Activated CD4-positive, alpha-beta T cell treated with anti-CD3 and anti-CD28 coated beads for 24 hours (primary cell): Measurements from ENCODE around the gene ZNF519.

ENCODE experiments used
- DNase-seq, 2 donors: peaks; one replicate each; pipeline ENCODE4 v3.0.0-alpha.2; 2020; ENCODE audit warnings: low read depth in 2 of 2

The ZNF519 gene

DNA sequence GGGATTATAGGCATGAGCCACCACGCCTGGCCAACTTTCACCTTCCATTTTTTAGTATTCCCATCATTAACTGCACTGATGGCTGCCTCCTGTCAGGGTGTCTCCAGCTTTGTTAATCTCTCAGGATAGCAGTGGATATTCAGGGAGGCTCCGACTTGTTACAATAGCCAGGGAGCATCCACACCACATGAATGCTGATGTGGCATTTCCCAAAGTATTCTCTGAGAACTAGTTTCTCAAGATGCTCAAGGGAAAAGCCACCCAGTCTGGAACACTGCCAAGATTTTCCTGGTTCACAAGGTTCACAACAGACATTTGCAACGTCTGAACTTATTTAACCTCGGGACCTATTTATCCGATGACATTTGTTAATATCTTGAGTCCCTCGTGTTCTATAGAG is 33.8 kb downstream of the ZNF519 start:
- DNase-seq: no peak

DNA sequence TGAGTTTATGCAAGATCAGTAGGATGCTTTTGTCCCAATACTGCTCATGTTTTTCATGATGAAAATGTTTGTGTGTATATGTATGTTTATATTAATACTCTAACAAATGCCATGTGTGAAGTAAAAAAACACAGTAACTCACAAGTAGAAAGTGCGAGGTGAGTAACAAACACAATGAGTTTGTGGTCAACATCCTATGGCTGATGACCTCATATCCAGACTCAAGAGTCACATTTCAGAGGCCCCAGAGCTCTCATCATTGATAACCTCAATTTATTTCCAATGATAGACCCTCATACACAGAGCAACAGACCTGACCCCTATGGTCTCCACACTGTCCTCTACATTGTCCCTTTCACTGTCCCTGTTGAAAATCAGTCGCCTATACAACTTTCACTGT is 34.5 kb downstream of the ZNF519 start:
- DNase-seq: no peak

DNA sequence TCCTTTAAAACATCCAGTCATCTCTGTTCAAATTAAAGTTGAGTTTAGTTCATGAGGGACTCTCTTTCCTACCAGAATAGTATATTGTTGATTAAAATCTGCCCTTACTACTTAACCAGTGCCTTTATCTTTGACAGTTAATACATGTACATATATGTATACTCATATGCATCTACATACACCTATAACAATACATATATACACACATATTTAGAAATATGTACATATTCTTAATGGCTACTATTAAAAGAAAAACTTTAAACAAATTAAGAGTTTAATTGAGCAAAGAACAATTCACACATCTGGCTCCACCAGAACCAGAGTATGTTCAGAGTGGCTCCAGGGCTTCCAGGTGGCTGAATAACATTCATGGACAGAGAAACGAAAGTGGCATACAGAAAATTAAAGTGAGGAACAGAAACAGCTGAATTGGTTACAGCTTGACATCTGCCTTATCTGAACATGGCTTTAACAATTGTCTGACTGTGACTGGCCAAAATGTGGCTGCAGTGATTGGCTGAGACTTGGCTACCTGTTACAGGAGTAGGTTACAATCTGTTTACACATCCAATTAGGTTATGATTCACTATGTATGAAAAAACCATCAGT is 38.8 kb downstream of the ZNF519 start:
- DNase-seq: no peak

DNA sequence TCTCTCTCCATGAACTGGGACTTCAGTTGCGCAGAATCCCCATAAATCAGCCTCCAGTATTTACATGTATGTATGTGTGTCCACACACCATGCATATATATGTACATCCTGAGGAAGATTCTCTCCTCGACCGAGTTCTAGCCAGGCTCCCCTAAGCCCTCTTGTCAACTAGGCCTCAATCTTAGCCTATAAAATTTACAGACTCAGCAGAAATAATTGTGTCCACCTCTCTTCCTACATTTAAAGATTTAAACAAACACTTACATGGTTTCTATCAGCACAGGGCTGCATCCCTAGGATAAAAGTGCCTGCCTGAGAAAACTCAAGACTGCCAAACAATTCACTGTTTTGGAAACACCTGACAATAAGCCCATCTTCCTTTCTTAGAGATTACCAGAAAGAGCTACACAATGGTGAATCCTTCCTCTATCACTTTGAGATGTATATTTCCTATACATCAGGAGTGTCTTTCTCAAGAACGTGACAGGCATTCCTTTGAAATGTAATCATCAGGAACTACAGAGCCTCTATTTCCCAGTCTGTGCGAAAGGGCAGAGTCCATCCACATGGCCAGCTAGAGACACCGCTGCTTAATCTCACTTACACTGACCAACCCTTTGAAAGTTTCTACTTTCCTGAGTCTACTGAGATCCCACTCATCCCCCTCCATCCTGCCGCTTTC is 39.5 kb downstream of the ZNF519 start:
- DNase-seq: no peak

DNA sequence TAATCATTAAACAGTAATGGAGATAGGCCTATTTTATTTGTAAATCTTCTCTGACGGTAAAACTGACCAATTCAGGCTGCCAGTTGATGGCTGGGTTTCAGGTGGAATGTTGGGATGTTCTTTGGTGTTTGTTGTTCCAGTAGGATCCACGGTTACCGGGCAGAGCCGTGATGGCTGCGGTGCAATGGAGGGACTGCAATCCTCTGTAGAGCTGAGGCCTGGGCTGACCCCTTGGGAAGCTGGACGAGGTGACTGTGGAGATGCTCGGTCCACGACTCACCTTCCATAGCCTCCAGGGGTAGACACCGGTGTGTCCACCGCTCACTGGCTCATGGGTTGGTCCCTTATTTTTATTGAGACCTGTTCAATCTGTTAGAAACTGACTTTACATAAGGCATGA is 42.5 kb downstream of the ZNF519 start:
- no peak for DNase-seq

DNA sequence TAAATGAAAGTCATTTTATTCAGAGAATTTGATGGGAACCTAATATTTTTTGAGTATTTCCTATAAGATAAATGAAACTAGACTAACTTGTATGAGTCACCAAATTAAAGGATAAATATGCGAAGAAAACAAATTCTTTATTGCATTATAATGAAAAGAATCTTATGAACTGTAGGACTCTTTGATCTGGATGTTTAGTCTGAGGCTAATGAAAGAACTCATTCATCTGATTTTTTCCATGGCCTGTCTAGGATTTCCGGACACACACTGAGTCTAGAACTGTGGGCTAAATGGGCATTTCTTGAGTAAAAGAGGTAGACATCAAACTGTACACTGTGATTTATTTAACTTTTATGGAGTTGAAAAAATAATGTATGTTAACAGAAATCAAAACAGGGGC is 43.0 kb downstream of the ZNF519 start:
- DNase-seq: no peak

DNA sequence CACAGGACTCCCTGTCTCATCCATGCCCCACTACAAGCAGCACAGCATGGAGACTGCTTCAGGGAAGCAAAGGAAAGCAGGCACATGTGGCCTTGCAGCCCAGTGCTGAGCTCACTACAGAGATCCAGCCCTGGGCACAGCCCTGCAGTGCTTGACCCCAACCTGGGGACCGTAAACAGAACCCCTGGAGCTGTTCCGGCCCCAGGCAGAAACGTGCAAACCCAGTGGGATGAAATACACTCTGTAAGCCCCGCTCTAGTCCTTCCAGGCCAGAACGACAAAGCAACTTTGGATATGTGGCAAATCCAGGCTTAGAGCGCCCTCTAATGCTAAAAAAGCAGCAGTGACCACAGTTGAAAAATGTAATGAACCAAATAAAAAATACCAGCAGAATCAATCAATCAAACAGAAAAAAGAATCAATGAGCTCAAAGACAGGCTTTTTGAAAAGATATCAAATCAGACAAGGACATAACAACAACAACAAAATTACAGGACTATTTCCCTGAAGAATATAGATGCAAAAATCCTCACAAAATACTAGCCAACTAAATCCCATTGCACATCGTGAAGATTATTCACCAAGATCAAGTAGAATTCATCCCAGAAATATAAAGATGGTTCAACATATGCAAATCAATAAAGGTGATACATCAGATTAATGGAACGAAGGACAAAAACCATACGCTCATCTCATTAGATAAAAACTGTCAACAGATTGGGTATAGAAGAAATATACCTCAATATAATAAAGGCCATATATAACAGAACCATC is 45.6 kb downstream of the ZNF519 start:
- DNase-seq: no peak

DNA sequence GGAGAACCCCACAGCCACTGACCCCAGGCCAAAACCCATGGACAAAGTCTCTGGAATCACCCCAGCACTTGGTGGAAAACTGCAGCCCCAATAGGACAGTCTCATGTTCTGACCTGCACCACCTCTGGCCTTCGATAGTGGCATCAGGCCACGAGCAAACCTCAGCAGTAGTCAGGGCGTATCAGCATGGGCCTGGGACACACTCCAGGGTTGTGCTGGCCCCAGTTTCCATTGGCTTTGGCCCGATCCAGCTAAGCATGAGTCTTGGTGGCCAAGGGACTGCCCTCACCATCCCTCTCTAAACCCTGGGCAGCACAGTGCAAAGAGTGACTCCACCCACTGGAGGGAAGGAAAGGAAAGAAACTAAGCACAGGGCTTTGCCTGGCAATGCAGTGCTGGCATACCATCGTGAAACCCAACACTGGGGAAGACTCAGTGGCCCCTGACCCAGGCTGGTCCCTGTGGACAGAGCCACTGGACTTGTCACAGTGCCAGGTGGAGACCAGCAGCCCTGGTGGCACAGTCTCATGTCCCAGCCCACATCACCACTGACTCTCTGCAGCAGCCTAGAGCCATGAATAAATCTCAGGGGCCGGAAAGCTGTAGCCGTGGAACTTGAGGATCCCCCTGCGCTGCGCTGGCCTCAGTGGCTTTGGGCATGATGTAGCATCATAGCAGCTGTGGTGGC is 46.3 kb downstream of the ZNF519 start:
- no peak for DNase-seq

DNA sequence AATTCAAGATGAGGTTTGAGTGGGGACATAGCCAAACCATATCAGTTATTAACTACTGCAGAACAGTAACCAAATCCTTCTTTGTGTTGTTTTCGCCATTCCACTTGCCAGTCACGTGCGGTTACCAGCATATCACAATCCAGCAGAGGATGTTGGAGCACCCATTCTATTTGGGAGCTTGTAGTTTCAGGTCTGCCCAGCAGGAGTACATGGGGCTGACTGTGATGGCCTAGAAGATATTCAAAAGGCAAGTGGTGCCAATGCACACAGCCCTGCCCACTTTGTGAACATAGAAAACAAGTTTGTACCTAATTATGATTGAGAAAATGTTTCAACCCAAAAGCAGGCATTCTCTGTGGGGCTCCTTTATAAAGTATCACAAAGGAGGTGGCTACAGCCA is 57.0 kb downstream of the ZNF519 start:
- no peak for DNase-seq

DNA sequence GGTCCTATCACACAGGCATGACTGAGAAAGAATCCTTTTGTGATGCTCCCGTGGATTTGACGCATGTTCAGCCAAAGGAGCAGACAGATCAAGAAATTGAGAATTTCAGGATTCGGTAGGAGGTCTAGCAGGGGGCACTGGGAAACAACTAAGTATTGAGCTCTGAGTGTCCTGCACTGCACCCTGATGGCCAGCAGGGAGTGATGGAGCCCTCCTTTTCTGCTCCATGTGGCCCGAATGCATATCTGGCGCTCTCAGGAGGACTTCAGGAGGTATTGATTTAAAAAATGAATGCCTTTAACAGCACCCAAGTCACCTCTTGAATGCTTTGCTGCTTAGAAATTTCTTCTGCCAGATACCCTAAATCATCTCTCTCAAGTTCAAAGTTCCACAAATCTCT is 58.0 kb downstream of the ZNF519 start:
- DNase-seq: no peak

DNA sequence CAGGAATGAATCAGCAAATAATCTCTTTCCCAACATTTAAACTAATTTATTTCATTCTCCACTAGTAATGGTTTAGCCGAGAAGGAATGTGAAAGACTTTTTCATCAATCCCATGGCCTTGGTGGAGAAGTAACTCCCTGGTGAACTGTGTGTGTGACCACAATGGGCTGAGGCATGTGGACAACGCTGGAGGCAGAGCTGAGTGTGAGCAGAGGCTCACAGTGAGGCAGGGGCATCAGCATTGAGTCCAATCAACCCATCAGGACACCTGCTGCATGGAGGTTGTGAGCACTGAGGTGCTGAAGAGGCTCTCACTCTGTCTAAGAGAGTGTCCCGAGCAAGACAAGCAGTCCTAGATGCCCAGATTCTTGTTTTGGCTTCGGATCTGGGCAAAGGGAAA is 78.6 kb downstream of the ZNF519 start:
- DNase-seq: no peak
